CD4-positive, alpha-beta T cell (primary cell): Measurements from ENCODE around the gene CDC20B. TPM values are rescaled to one million over a fixed set of nuclear protein-coding genes. Genes with fewer than 3 reads are reported as not detected.

Source experiments
- ATAC-seq: fragments of 200-7000 bp; cut with Tn5 transposase; one replicate; pipeline ENCODE4 v1.10.0; 2022; ENCODE audit warnings: mild to moderate bottlenecking; ENCODE audit not compliant: poor library complexity
- CTCF ChIA-PET: fragments of 350-600 bp; sonication (Branson Sonifier 250); formaldehyde crosslinking; loops from one replicate; lab custom pipeline; 2021; ENCODE audit warnings: antibody characterized with exemption, inconsistent platforms; lab: Charles Lee
- POLR2A ChIA-PET: fragments of 350-600 bp; sonication (Branson Sonifier 250); formaldehyde crosslinking; loops from one replicate; lab custom pipeline; 2021; ENCODE audit warnings: antibody characterized with exemption, inconsistent platforms; lab: Charles Lee
- DNase-seq, 14 experiments: peaks; one replicate each; pipeline ENCODE4 v3.0.0-alpha.2; 2013 to 2020; ENCODE audit warnings: mixed read lengths in 2 of 14
- H3K27ac ChIP-seq, 2 donors: one replicate each; pipeline versions ENCODE4 v1.5.1 to v1.7.0; 2013; ENCODE audit warnings: low read length in 2 of 2, low read depth in 1 of 2, mild to moderate bottlenecking in 1 of 2
- H3K27me3 ChIP-seq, 2 experiments: 1 replicate in 1 of 2; 2 replicates in 1 of 2; pipeline versions ENCODE4 v1.6.1 to v1.7.0; 2013; ENCODE audit warnings: low read length in 2 of 2, control low read depth in 1 of 2, mild to moderate bottlenecking in 1 of 2, moderate library complexity in 1 of 2; ENCODE audit not compliant: insufficient read depth in 2 of 2, control insufficient read depth in 1 of 2
- H3K36me3 ChIP-seq: one replicate; pipeline ENCODE4 v1.6.1; 2013; ENCODE audit warnings: low read length, control low read depth; ENCODE audit not compliant: insufficient read depth
- H3K4me1 ChIP-seq: one replicate; pipeline ENCODE4 v1.6.1; 2013; ENCODE audit warnings: low read length, control low read depth; ENCODE audit not compliant: insufficient read depth
- H3K4me3 ChIP-seq: one replicate; pipeline ENCODE4 v1.5.1; 2013; ENCODE audit warnings: mild to moderate bottlenecking, low read length, moderate library complexity
- H3K9me3 ChIP-seq, 2 experiments: 1 replicate in 1 of 2; 2 replicates in 1 of 2; pipeline versions ENCODE4 v1.6.1 to v1.7.0; 2013; ENCODE audit warnings: low read length in 2 of 2, mild to moderate bottlenecking in 2 of 2, control low read depth in 1 of 2, moderate library complexity in 1 of 2; ENCODE audit not compliant: control insufficient read depth in 1 of 2, insufficient read depth in 1 of 2
- H3K27ac Mint-ChIP-seq: one replicate; pipeline ENCODE4 v1.8.0; 2020; ENCODE audit warnings: mixed read lengths
- H3K27me3 Mint-ChIP-seq: one replicate; pipeline ENCODE4 v1.8.0; 2021; ENCODE audit warnings: mixed read lengths
- H3K36me3 Mint-ChIP-seq: one replicate; pipeline ENCODE4 v1.8.0; 2021; ENCODE audit warnings: low read depth, mixed read lengths
- H3K4me1 Mint-ChIP-seq: one replicate; pipeline ENCODE4 v1.8.0; 2021; ENCODE audit warnings: low read depth, mixed read lengths
- H3K4me3 Mint-ChIP-seq: one replicate; pipeline ENCODE4 v1.8.0; 2020; ENCODE audit warnings: mild to moderate bottlenecking, mixed read lengths
- H3K9me3 Mint-ChIP-seq: one replicate; pipeline ENCODE4 v1.8.0; 2020; ENCODE audit warnings: mixed read lengths
- CTCF ChIP-seq: fragments of 200-600 bp; IDR thresholded peaks from one replicate; pipeline ENCODE4 v1.8.0; 2022; ENCODE audit warnings: antibody characterized with exemption, mild to moderate bottlenecking
- intact Hi-C, 2 experiments: fragments of 100-400 bp; cut with DNase I in 1 of 2; cut with micrococcal nuclease in 1 of 2; formaldehyde crosslinking; loops; one replicate each; pipeline versions ENCODE4 v1.15.1 to v1.9.0; 2023 to 2025; cut with DNase I, micrococcal nuclease
- total RNA-seq, 174 experiments: library from RNA in 2 of 174; stranded (reverse) in 2 of 174; gene quantifications; one replicate each; pipeline ENCODE4 v1.2.3 and lab custom pipeline; 2021 to 2026

Gene CDC20B
- total RNA-seq, 2 experiments from 2014 or later: not detected

GRCh38 chr5:55146543-55147151 is 26.3 kb downstream of the CDC20B start:
- Histone ChIP-seq H3K27ac (no peak overlapping the region), H3K4me3 (no peak overlapping the region), H3K27me3 (no peaks in the 10 kb centered on the region), H3K36me3 (no peaks in the 10 kb centered on the region), H3K9me3 (no peaks in the 10 kb centered on the region), H3K4me1 (peaks cover 15% of the 10 kb centered on the region)
- ChIA-PET POLR2A (interaction anchor here (0.7 to 1.7 kb wide), 4 partner anchors 14 to 202 kb away, joined by 3 to 14 read pairs (median 6); no protein-coding TSS in a partner anchor), CTCF (interaction anchor here (0.6 to 2.4 kb wide), 15 partner anchors 11 to 629 kb away, joined by 3 to 31 read pairs (median 4); partner anchors contain the start of genes GPX8 and SNX18)
- intact Hi-C loops: loop anchor here (1.0 to 5.0 kb wide), 3 partner anchors 44 to 240 kb away; partner anchors contain the start of gene GZMA (in 1 of the 2)
- peaks cover 10% of the 10 kb centered on the region for H3K27me3 Mint-ChIP-seq
- H3K4me1 Mint-ChIP-seq: peaks cover 14% of the 10 kb centered on the region
- H3K27ac Mint-ChIP-seq: no peak overlapping the region
- H3K4me3 Mint-ChIP-seq: no peak overlapping the region
- TF ChIP-seq CTCF: peak; percentile 99
- no peaks in the 10 kb centered on the region for H3K36me3 Mint-ChIP-seq
- peak; percentile 95 for ATAC-seq
- DNase-seq: peak; percentile 68 to 90 (median 76)
- no peaks in the 10 kb centered on the region for H3K9me3 Mint-ChIP-seq

GRCh38 chr5:55146080-55146479 is 26.9 kb downstream of the CDC20B start:
- H3K36me3 Mint-ChIP-seq: no peaks in the 10 kb centered on the region
- no peak overlapping the region for H3K4me3 ChIP-seq
- TF ChIP-seq CTCF: no peak
- intact Hi-C loops: loop anchor here (1.0 to 5.0 kb wide), 3 partner anchors 44 to 240 kb away; partner anchors contain the start of gene GZMA (in 1 of the 2)
- no peak overlapping the region for H3K27ac Mint-ChIP-seq
- H3K4me1 Mint-ChIP-seq: peaks cover 17% of the 10 kb centered on the region
- POLR2A ChIA-PET: interaction anchor here (0.9 to 1.7 kb wide), 3 partner anchors 42 to 202 kb away, joined by 3 to 14 read pairs (median 8); no protein-coding TSS in a partner anchor
- ATAC-seq (no peak), DNase-seq (no peak)
- no peaks in the 10 kb centered on the region for H3K27me3 ChIP-seq
- CTCF ChIA-PET: interaction anchor here (0.6 to 2.4 kb wide), 14 partner anchors 10 to 628 kb away, joined by 3 to 31 read pairs (median 4); partner anchors contain the start of genes GPX8 and SNX18
- peaks cover 18% of the 10 kb centered on the region for H3K4me1 ChIP-seq
- peaks cover 8% of the 10 kb centered on the region for H3K27me3 Mint-ChIP-seq
- H3K36me3 ChIP-seq: no peaks in the 10 kb centered on the region
- no peaks in the 10 kb centered on the region for H3K9me3 Mint-ChIP-seq
- H3K4me3 Mint-ChIP-seq: no peak overlapping the region
- H3K9me3 ChIP-seq: no peaks in the 10 kb centered on the region
- H3K27ac ChIP-seq: no peak overlapping the region

GRCh38 chr5:55143624-55144023 is 29.4 kb downstream of the CDC20B start:
- Histone ChIP-seq H3K4me3 (no peak overlapping the region), H3K9me3 (no peaks in the 10 kb centered on the region), H3K27me3 (no peaks in the 10 kb centered on the region), H3K27ac (no peak overlapping the region), H3K4me1 (peaks cover 18% of the 10 kb centered on the region), H3K36me3 (no peaks in the 10 kb centered on the region)
- no peak overlapping the region for H3K4me3 Mint-ChIP-seq
- H3K9me3 Mint-ChIP-seq: no peaks in the 10 kb centered on the region
- H3K36me3 Mint-ChIP-seq: no peaks in the 10 kb centered on the region
- ChIA-PET CTCF (interaction anchor here (2.6 kb wide), 1 partner anchor 199 kb away, joined by 8 read pairs; no protein-coding TSS in a partner anchor), POLR2A (interaction anchor here (1.3 kb wide), 1 partner anchor 42 kb away, joined by 3 read pairs; no protein-coding TSS in a partner anchor)
- intact Hi-C loops: loop anchor here in 1 of 2 experiments (5.0 kb wide), 1 partner anchor 36 kb away; no protein-coding TSS in a partner anchor
- H3K27ac Mint-ChIP-seq: no peak overlapping the region
- ATAC-seq (no peak), DNase-seq (no peak)
- no peak for TF ChIP-seq CTCF
- H3K4me1 Mint-ChIP-seq: peaks cover 17% of the 10 kb centered on the region
- H3K27me3 Mint-ChIP-seq: no peaks in the 10 kb centered on the region
